GM21825 (cell line): ENCODE data around the gene TPX2.
"Not testable (repeated sequence)": the region's sequence is repeated elsewhere in the genome, so short reads cannot be mapped to it uniquely, and the experiment has no call there.

Source experiments
- ATAC-seq: cut with Tn5 transposase; IDR thresholded peaks from one replicate; pipeline ENCODE4 v1.9.1; 2021; ENCODE audit warnings: mild to moderate bottlenecking, moderate library complexity; ENCODE audit not compliant: unreplicated experiment

The TPX2 gene

GRCh38 chr20:31720486-31721407, 18.3 kb upstream of the TPX2 start:
- ATAC-seq = no peak

- ATAC-seq = no peak
These were observed 17.5 kb upstream of the TPX2 start for GRCh38 chr20:31721408-31722256.

GRCh38 chr20:31722257-31723068, 16.6 kb upstream of the TPX2 start, which contains the start of gene BCL2L1:
Gene BCL2L1, minus strand, starts transcription at chr20:31722868. Its CDS starts 650 bp downstream, at chr20:31722218.
- peak; percentile 17 for ATAC-seq

GRCh38 chr20:31723069-31723318, 16.1 kb upstream of the TPX2 start:
- ATAC-seq = no peak

- ATAC-seq = peak; percentile 81
These were observed 15.6 kb upstream of the TPX2 start for GRCh38 chr20:31723319-31724078.

- no peak for ATAC-seq
These were observed 7.8 kb upstream of the TPX2 start for GRCh38 chr20:31731321-31731717.

- no peak for ATAC-seq
These were observed 474 bp downstream of the TPX2 start for GRCh38 chr20:31739550-31739977.

- ATAC-seq = no peak
These were observed 1.1 kb downstream of the TPX2 start for GRCh38 chr20:31740208-31740607.

- no peak for ATAC-seq
These were observed 1.7 kb downstream of the TPX2 start for GRCh38 chr20:31740656-31741323.

- no peak for ATAC-seq
These were observed 7.2 kb downstream of the TPX2 start for GRCh38 chr20:31746068-31746878.

GRCh38 chr20:31747028-31747427, 7.9 kb downstream of the TPX2 start:
- not testable (repeated sequence) for ATAC-seq

- ATAC-seq = no peak
These were observed 8.6 kb downstream of the TPX2 start for GRCh38 chr20:31747640-31748039.

GRCh38 chr20:31749223-31749622, 10.1 kb downstream of the TPX2 start:
- ATAC-seq = no peak

- no peak for ATAC-seq
These were observed 12.0 kb downstream of the TPX2 start for GRCh38 chr20:31751126-31751525.

GRCh38 chr20:31757254-31757653, 18.2 kb downstream of the TPX2 start:
- ATAC-seq = no peak

GRCh38 chr20:31758521-31758920, 19.4 kb downstream of the TPX2 start:
- no peak for ATAC-seq

- ATAC-seq = no peak
These were observed 19.9 kb downstream of the TPX2 start for GRCh38 chr20:31758991-31759390.

GRCh38 chr20:31759836-31760518, 20.9 kb downstream of the TPX2 start:
- ATAC-seq = no peak
